GM12875 (cell line): ENCODE measurements around the gene CSNK1E.

Source experiments
- H3K4me3 ChIP-seq: one replicate; pipeline ENCODE4 v1.5.1; 2011; ENCODE audit warnings: low read depth, low read length, control low read depth
- TF ChIP-seq, protein P1 (sequence below): IDR thresholded peaks from 2 replicates; pipeline ENCODE4 v1.5.1; 2011; ENCODE audit warnings: low read depth, mild to moderate bottlenecking, control low read depth, inconsistent platforms, low read length, moderate library complexity, borderline replicate concordance; ENCODE audit not compliant: insufficient read depth

Gene CSNK1E

DNA sequence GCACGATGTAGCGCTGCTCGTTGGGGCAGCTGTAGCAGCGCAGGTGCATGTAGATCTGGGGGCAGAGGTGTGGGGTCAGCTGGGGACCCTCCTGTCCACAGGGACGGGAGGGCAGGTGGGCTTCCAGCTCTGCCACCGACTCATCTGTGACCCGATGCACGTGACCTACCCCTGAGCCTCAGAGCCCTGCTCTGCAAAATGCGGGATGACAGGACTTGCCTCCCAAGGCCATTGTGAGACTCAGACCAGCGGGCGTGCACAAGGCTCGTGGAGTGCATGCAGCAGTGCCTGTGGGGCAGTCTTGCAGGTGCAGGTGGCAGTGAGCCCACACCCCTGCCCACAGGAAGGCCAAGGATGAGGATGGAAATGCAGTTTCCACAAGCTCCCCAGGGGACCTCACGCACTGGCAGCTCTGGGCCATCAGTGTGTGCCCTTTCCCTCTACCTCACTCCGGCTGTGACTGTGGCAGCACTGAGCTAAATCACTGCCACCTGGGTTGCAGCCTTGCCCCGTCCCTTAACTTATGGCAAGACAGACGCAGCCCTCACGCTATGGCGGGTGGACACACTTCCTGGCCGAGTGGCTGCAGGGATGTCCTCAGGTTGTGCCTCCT lies 71.1 kb downstream of the CSNK1E start:
- TF ChIP-seq, protein P1, sequence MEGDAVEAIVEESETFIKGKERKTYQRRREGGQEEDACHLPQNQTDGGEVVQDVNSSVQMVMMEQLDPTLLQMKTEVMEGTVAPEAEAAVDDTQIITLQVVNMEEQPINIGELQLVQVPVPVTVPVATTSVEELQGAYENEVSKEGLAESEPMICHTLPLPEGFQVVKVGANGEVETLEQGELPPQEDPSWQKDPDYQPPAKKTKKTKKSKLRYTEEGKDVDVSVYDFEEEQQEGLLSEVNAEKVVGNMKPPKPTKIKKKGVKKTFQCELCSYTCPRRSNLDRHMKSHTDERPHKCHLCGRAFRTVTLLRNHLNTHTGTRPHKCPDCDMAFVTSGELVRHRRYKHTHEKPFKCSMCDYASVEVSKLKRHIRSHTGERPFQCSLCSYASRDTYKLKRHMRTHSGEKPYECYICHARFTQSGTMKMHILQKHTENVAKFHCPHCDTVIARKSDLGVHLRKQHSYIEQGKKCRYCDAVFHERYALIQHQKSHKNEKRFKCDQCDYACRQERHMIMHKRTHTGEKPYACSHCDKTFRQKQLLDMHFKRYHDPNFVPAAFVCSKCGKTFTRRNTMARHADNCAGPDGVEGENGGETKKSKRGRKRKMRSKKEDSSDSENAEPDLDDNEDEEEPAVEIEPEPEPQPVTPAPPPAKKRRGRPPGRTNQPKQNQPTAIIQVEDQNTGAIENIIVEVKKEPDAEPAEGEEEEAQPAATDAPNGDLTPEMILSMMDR = no peak
- H3K4me3 ChIP-seq = no peak overlapping the region

DNA sequence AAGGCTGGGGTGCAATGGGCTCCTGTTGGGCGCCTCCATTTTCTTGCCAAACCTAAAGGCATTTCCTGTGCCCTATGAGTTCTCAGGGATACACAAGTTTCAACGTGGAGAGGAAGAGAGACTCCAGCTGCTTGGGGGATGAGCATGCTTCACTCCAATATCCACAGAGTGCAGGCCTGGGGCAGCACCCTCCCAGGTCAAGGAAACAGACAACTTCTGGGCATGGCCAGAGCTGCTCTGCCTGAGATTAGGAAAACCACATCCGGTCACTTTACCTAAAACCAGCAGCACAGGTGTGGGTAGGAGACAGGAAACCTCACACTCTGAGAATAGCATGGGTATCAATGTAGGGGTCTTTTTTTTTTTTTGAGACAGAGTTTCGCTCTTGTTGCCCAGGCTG lies 73.1 kb downstream of the CSNK1E start:
- H3K4me3 ChIP-seq = no peak overlapping the region
- TF ChIP-seq, protein P1 = no peak

DNA sequence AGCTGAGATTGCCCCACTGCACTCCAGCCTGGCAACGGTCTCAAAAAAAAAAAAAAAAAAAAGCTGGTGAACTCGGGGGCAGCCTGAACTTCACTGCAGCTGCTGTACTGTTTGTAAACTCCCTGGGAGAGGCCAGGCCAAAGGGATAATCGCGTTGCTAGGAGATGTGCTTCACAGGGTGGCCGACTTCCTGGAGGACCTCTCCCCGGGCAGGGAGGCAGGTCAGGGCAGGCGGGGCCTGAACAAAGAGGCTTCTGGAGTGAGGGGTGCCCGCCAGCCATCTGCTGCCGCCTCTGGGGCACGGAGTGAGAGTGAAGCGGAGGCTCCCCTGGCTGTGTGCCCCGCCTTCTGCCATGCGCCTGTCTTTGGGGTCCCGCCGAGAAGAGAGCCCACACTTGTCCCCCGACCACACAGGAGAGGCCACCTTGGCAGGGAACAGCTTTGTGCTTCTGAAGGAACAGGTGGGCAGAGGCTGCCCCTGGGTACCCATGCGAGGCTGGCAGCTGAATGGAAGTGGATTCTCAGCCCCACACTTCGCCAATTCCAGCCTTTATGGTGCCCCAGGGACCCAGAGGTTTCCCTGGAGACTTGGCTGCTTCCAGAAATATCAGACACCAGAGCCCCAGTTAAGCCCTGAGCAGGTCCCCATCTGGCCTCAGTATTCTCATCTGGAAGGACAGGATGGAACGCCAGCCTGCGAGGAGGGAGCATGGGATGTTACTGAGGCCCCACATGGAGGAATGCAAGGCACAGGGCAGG lies 74.0 kb downstream of the CSNK1E start:
- no peak overlapping the region for H3K4me3 ChIP-seq
- TF ChIP-seq, protein P1 = no peak

DNA sequence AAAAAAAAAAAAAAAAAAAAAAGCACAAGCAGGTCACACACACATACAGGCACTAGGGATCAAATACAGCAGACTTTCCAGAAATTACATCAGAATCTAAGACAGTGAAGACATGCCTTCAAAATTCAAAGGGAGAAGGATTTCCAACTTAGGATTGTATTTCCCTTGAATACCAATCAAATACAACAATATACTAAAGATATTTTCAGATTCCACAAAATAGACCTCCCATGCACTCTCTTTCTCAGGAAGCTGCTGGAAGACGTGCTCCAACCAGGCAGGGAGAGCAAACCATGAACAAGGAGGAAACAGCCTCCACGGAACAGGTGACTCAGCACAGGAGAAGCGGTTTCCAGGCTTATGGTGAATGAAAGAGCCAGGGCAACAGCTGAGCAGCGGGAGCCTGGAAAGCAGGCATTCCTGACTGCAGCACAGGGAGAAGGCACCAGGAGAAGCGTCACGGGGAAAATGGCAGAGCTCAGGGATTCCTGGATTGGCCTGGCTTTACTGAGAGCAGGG lies 76.4 kb downstream of the CSNK1E start:
- no peak overlapping the region for H3K4me3 ChIP-seq
- TF ChIP-seq, protein P1 = no peak
